ENCODE measurements around the gene MAP1LC3A.

DNA sequence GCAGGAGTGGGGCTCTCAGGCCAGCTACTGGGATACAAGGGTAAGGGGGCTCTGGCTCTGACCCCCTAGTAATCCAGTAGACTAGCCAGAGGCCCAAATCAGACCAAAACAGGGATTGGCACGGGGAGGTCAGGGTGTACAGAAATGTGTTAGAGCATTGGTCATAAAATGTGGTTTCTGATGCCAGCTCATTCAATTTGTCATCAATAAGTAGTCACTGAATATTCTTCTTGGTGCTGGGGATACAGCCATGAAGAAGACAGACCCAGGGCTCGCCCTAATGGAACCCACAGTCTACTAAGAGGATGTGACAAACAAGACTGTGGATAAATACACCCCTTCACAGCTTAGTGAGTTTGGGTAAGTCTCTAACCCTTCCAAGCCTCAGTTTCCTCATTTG lies 11.1 kb downstream of the MAP1LC3A start:
- TF ChIP-seq POLR2AphosphoS5 (IDR thresholded peaks at IDR 0.05; ENCODE audit: low read depth, low read length) = no peak
- TF ChIP-seq POLR2A (IDR thresholded peaks at IDR 0.05; ENCODE audit: low read depth, low read length) = no peak
- TF ChIP-seq TAF1 (IDR thresholded peaks at IDR 0.05; ENCODE audit: low read depth, low read length) = no peak
- no peak for TF ChIP-seq SPI1 (IDR thresholded peaks at IDR 0.05; ENCODE audit: low read depth, low read length)
